DND-41 (cell line): ENCODE data around the gene BNC2.

Source experiments
- ATAC-seq: fragments of 200-7000 bp; cut with Tn5 transposase; 3 replicates; pipeline ENCODE4 v1.9.1; 2021; ENCODE audit warnings: low read depth; ENCODE audit not compliant: insufficient read depth
- DNase-seq: peaks from one replicate; pipeline ENCODE4 v3.0.0-alpha.2; 2020
- H2AFZ ChIP-seq: 2 replicates; pipeline ENCODE4 v1.6.0; 2012; ENCODE audit warnings: low read depth, low read length
- H3K27ac ChIP-seq: 2 replicates; pipeline ENCODE4 v1.5.1; 2012; ENCODE audit warnings: low read length, inconsistent platforms
- H3K27me3 ChIP-seq: fragments of 200-600 bp; sonication (generic); 2 replicates; pipeline ENCODE4 v1.6.0; 2012; ENCODE audit warnings: low read length, mild to moderate bottlenecking, inconsistent platforms; ENCODE audit not compliant: insufficient read depth, poor library complexity
- H3K36me3 ChIP-seq: 2 replicates; pipeline ENCODE4 v1.5.1; 2012; ENCODE audit warnings: low read length, inconsistent platforms; ENCODE audit not compliant: insufficient read depth
- H3K4me1 ChIP-seq: 2 replicates; pipeline ENCODE4 v1.5.1; 2012; ENCODE audit warnings: mild to moderate bottlenecking, low read length; ENCODE audit not compliant: insufficient read depth
- H3K4me2 ChIP-seq: 2 replicates; pipeline ENCODE4 v1.6.0; 2012; ENCODE audit warnings: mild to moderate bottlenecking, moderate library complexity, low read length, inconsistent platforms; ENCODE audit not compliant: insufficient read depth
- H3K4me3 ChIP-seq, 2 experiments: fragments of 200-600 bp in 1 of 2; shearing (Covaris generic) in 1 of 2; 2 replicates each; pipeline ENCODE4 v1.5.1; 2012 to 2016; ENCODE audit warnings: inconsistent platforms in 2 of 2, low read length in 2 of 2, mild to moderate bottlenecking in 2 of 2, low read depth in 1 of 2, moderate library complexity in 1 of 2
- H3K79me2 ChIP-seq: 2 replicates; pipeline ENCODE4 v1.6.0; 2012; ENCODE audit warnings: low read length, inconsistent platforms; ENCODE audit not compliant: insufficient read depth
- H3K9ac ChIP-seq: 2 replicates; pipeline ENCODE4 v1.6.0; 2012; ENCODE audit warnings: low read depth, mild to moderate bottlenecking, inconsistent platforms, low read length, moderate library complexity
- H3K9me3 ChIP-seq: 2 replicates; pipeline ENCODE4 v1.5.1; 2012; ENCODE audit warnings: low read length, moderate library complexity, mild to moderate bottlenecking, inconsistent platforms; ENCODE audit not compliant: insufficient read depth, severe bottlenecking
- H4K20me1 ChIP-seq: 2 replicates; pipeline ENCODE4 v1.6.0; 2012; ENCODE audit warnings: low read length; ENCODE audit not compliant: insufficient read depth
- CTCF ChIP-seq: IDR thresholded peaks from 2 replicates; pipeline ENCODE4 v1.5.1; 2012; ENCODE audit warnings: borderline replicate concordance, low read length, moderate library complexity, mild to moderate bottlenecking; ENCODE audit not compliant: poor library complexity, severe bottlenecking; ENCODE audit errors: extremely low read depth
- EZH2 ChIP-seq: IDR thresholded peaks from 3 replicates; pipeline ENCODE4 v1.6.1; 2012; ENCODE audit warnings: borderline replicate concordance, low read depth, mild to moderate bottlenecking, moderate library complexity, low read length, inconsistent platforms; ENCODE audit not compliant: severe bottlenecking

BNC2 gene

GRCh38 chr9:16487915-16488314 lies 382.6 kb downstream of the BNC2 start:
- H3K9ac ChIP-seq: no peak overlapping the region
- H3K36me3 ChIP-seq: no peaks in the 10 kb centered on the region
- H3K4me2 ChIP-seq: no peak overlapping the region
- H3K4me1 ChIP-seq: no peaks in the 10 kb centered on the region
- no peak overlapping the region for H3K4me3 ChIP-seq
- ATAC-seq: no peak
- no peaks in the 10 kb centered on the region for H3K9me3 ChIP-seq
- H4K20me1 ChIP-seq: no peaks in the 10 kb centered on the region
- H3K27me3 ChIP-seq: no peaks in the 10 kb centered on the region
- no peak for DNase-seq
- no peak overlapping the region for H2AFZ ChIP-seq
- TF ChIP-seq EZH2: no peak
- TF ChIP-seq CTCF: no peak
- no peaks in the 10 kb centered on the region for H3K79me2 ChIP-seq
- H3K27ac ChIP-seq: no peak overlapping the region

GRCh38 chr9:16485575-16486321 lies 384.7 kb downstream of the BNC2 start:
- no peaks in the 10 kb centered on the region for H3K4me1 ChIP-seq
- H3K9ac ChIP-seq: no peak overlapping the region
- DNase-seq (no peak), ATAC-seq (no peak)
- H3K4me2 ChIP-seq: no peak overlapping the region
- H3K9me3 ChIP-seq: no peaks in the 10 kb centered on the region
- TF ChIP-seq CTCF: no peak
- TF ChIP-seq EZH2: no peak
- H3K27me3 ChIP-seq: no peaks in the 10 kb centered on the region
- H2AFZ ChIP-seq: no peak overlapping the region
- H3K36me3 ChIP-seq: no peaks in the 10 kb centered on the region
- no peaks in the 10 kb centered on the region for H4K20me1 ChIP-seq
- no peak overlapping the region for H3K4me3 ChIP-seq
- H3K79me2 ChIP-seq: no peaks in the 10 kb centered on the region
- no peak overlapping the region for H3K27ac ChIP-seq

GRCh38 chr9:16485160-16485559 lies 385.3 kb downstream of the BNC2 start:
- Histone ChIP-seq H3K4me3 (no peak overlapping the region), H3K4me2 (no peak overlapping the region), H3K27me3 (no peaks in the 10 kb centered on the region), H3K27ac (no peak overlapping the region), H3K9ac (no peak overlapping the region), H2AFZ (no peak overlapping the region), H3K36me3 (no peaks in the 10 kb centered on the region), H4K20me1 (no peaks in the 10 kb centered on the region), H3K9me3 (no peaks in the 10 kb centered on the region), H3K4me1 (no peaks in the 10 kb centered on the region), H3K79me2 (no peaks in the 10 kb centered on the region)
- TF ChIP-seq CTCF: no peak
- no peak for TF ChIP-seq EZH2
- DNase-seq (no peak), ATAC-seq (no peak)

- TF ChIP-seq CTCF: no peak
- TF ChIP-seq EZH2: no peak
- Histone ChIP-seq H3K79me2 (no peaks in the 10 kb centered on the region), H2AFZ (no peak overlapping the region), H3K4me2 (no peak overlapping the region), H4K20me1 (no peaks in the 10 kb centered on the region), H3K4me3 (no peak overlapping the region), H3K9me3 (no peaks in the 10 kb centered on the region), H3K9ac (no peak overlapping the region), H3K36me3 (no peaks in the 10 kb centered on the region), H3K27ac (no peak overlapping the region), H3K27me3 (no peaks in the 10 kb centered on the region), H3K4me1 (no peaks in the 10 kb centered on the region)
- ATAC-seq (no peak), DNase-seq (no peak)
These were observed 385.7 kb downstream of the BNC2 start for GRCh38 chr9:16484744-16485143.
